GM19438 (cell line): ENCODE measurements around the gene DDO.

Experiments
- ATAC-seq: cut with Tn5 transposase; IDR thresholded peaks from one replicate; pipeline ENCODE4 v1.9.1; 2021; ENCODE audit warnings: low read depth; ENCODE audit not compliant: unreplicated experiment

The DDO gene

GRCh38 chr6:110421749-110422443 lies 6.5 kb upstream of the DDO start:
- ATAC-seq: no peak

- ATAC-seq: no peak
Measured at GRCh38 chr6:110419028-110419739, 3.8 kb upstream of the DDO start.

GRCh38 chr6:110418594-110418993 lies 3.2 kb upstream of the DDO start:
- no peak for ATAC-seq

- no peak for ATAC-seq
Measured at GRCh38 chr6:110414669-110415068, 706 bp downstream of the DDO start.

- no peak for ATAC-seq
Measured at GRCh38 chr6:110412360-110412759, 3.0 kb downstream of the DDO start.

- no peak for ATAC-seq
Measured at GRCh38 chr6:110410511-110410910, 4.9 kb downstream of the DDO start.

GRCh38 chr6:110409794-110410193 lies 5.6 kb downstream of the DDO start:
- ATAC-seq: no peak

- no peak for ATAC-seq
Measured at GRCh38 chr6:110408901-110409300, 6.5 kb downstream of the DDO start.

- no peak for ATAC-seq
Measured at GRCh38 chr6:110404607-110405006, 10.8 kb downstream of the DDO start.

- ATAC-seq: no peak
Measured at GRCh38 chr6:110401585-110402176, 13.7 kb downstream of the DDO start.

GRCh38 chr6:110400208-110400607 lies 15.2 kb downstream of the DDO start:
- no peak for ATAC-seq

- no peak for ATAC-seq
Measured at GRCh38 chr6:110399219-110400071, 15.9 kb downstream of the DDO start.

GRCh38 chr6:110398778-110399177 lies 16.6 kb downstream of the DDO start:
- no peak for ATAC-seq

GRCh38 chr6:110395221-110395620 lies 20.2 kb downstream of the DDO start:
- no peak for ATAC-seq

- no peak for ATAC-seq
Measured at GRCh38 chr6:110394409-110394808, 21.0 kb downstream of the DDO start.

GRCh38 chr6:110392727-110393126 lies 22.6 kb downstream of the DDO start:
- ATAC-seq: no peak

- no peak for ATAC-seq
Measured at GRCh38 chr6:110390404-110390803, 25.0 kb downstream of the DDO start.

- ATAC-seq: no peak
Measured at GRCh38 chr6:110389689-110390382, 25.5 kb downstream of the DDO start.

- no peak for ATAC-seq
Measured at GRCh38 chr6:110387986-110388385, 27.4 kb downstream of the DDO start.

- ATAC-seq: no peak
Measured at GRCh38 chr6:110385458-110385863, 29.9 kb downstream of the DDO start.
